Endothelial cell of umbilical vein (primary cell): ENCODE data around the gene STUM. TPM values are rescaled to one million over a fixed set of nuclear protein-coding genes. Genes with fewer than 3 reads are reported as not detected.

ENCODE experiments used
- BruUV-seq: library from RNA; stranded (reverse); fragments of 400-500 nt; replicated peaks from 2 replicates; lab custom pipeline; 2021; lab: Mats Ljungman, UMichigan
- CTCF ChIA-PET: fragments of 300-600, 350-600 bp; sonication (Branson Sonifier 250); formaldehyde crosslinking; loops from one replicate; lab custom pipeline; 2021; ENCODE audit warnings: antibody characterized with exemption, inconsistent platforms; lab: Charles Lee
- POLR2A ChIA-PET: fragments of 300-600, 350-600 bp; sonication (Branson Sonifier 250); formaldehyde crosslinking; loops from one replicate; lab custom pipeline; 2021; ENCODE audit warnings: antibody characterized with exemption, inconsistent platforms; lab: Charles Lee
- DNase-seq: peaks from one replicate; pipeline ENCODE4 v3.0.0-alpha.2; 2011; ENCODE audit warnings: low read depth, low spot score
- FAIRE-seq: peaks from 2 replicates; lab custom pipeline; 2011; peaks lifted over from hg19 to GRCh38; lab: Jason Lieb, UNC
- H2AFZ ChIP-seq: 2 replicates; pipeline ENCODE4 v1.6.0; 2012; ENCODE audit warnings: low read depth, low read length, control low read depth, inconsistent platforms
- H3K27ac ChIP-seq: 2 replicates; pipeline ENCODE4 v1.5.1; 2011; ENCODE audit warnings: low read depth, mild to moderate bottlenecking, control low read depth, low read length, moderate library complexity; ENCODE audit not compliant: insufficient read depth
- H3K27me3 ChIP-seq, 2 experiments: 2 replicates each; pipeline versions ENCODE4 v1.6.0 to v1.6.1; 2011; ENCODE audit warnings: low read length in 2 of 2, mixed read lengths in 1 of 2; ENCODE audit not compliant: control insufficient read depth in 2 of 2, insufficient read depth in 2 of 2
- H3K36me3 ChIP-seq, 2 experiments: 2 replicates in 1 of 2; 3 replicates in 1 of 2; pipeline ENCODE4 v1.5.1; 2011; ENCODE audit warnings: low read length in 2 of 2, mild to moderate bottlenecking in 1 of 2, moderate library complexity in 1 of 2; ENCODE audit not compliant: control insufficient read depth in 2 of 2, insufficient read depth in 2 of 2; ENCODE audit errors: extremely low read depth in 1 of 2
- H3K4me1 ChIP-seq: 3 replicates; pipeline ENCODE4 v1.5.1; 2011; ENCODE audit warnings: mild to moderate bottlenecking, low read length; ENCODE audit not compliant: control insufficient read depth, insufficient read depth; ENCODE audit errors: extremely low read depth
- H3K4me2 ChIP-seq: 2 replicates; pipeline ENCODE4 v1.6.1; 2011; ENCODE audit warnings: low read length, control low read depth, mixed read lengths; ENCODE audit not compliant: insufficient read depth
- H3K4me3 ChIP-seq, 3 experiments: fragments of 200-600 bp in 1 of 3; sonication (generic), shearing (Covaris generic) in 1 of 3; replicated peaks in 1 of 3; 2 replicates each; pipeline ENCODE4 v1.5.1; 2011 to 2016; ENCODE audit warnings: control low read depth in 3 of 3, low read length in 3 of 3, mild to moderate bottlenecking in 2 of 3, inconsistent platforms in 1 of 3, low read depth in 1 of 3, moderate library complexity in 1 of 3; ENCODE audit not compliant: insufficient read depth in 1 of 3
- H3K79me2 ChIP-seq: 2 replicates; pipeline ENCODE4 v1.6.0; 2012; ENCODE audit warnings: low read length, inconsistent platforms; ENCODE audit not compliant: control insufficient read depth, insufficient read depth
- H3K9ac ChIP-seq: replicated peaks from 2 replicates; pipeline ENCODE3; 2011; ENCODE audit warnings: low read length, control low read depth; ENCODE audit not compliant: insufficient read depth; ENCODE audit errors: extremely low read depth
- H3K9me1 ChIP-seq: replicated peaks from 3 replicates; pipeline ENCODE4 v1.6.0; 2011; ENCODE audit warnings: mild to moderate bottlenecking, low read length; ENCODE audit not compliant: control insufficient read depth, insufficient read depth; ENCODE audit errors: extremely low read depth
- H3K9me3 ChIP-seq: replicated peaks from 2 replicates; pipeline ENCODE4 v1.5.1; 2012; ENCODE audit warnings: low read length, inconsistent platforms; ENCODE audit not compliant: control insufficient read depth, insufficient read depth
- H4K20me1 ChIP-seq: replicated peaks from 2 replicates; pipeline ENCODE3; 2011; ENCODE audit warnings: mild to moderate bottlenecking, low read length; ENCODE audit not compliant: control insufficient read depth, insufficient read depth; ENCODE audit errors: extremely low read depth
- CTCF ChIP-seq, 2 donors: IDR thresholded peaks; 1 replicate in 1 of 2; 2 replicates in 1 of 2; pipeline ENCODE4 v1.5.1; 2011; ENCODE audit warnings: low read length in 2 of 2, mild to moderate bottlenecking in 2 of 2, moderate library complexity in 2 of 2, control low read depth in 1 of 2, inconsistent platforms in 1 of 2, low read depth in 1 of 2; ENCODE audit not compliant: insufficient read depth in 1 of 2; ENCODE audit errors: extremely low read depth in 1 of 2
- EZH2 ChIP-seq: IDR thresholded peaks from 2 replicates; pipeline ENCODE4 v1.6.1; 2012; ENCODE audit warnings: borderline replicate concordance, low read depth, mild to moderate bottlenecking, moderate library complexity, low read length, inconsistent platforms; ENCODE audit not compliant: severe bottlenecking
- FOS ChIP-seq: IDR thresholded peaks from 2 replicates; pipeline ENCODE4 v1.6.1; 2011; ENCODE audit warnings: mild to moderate bottlenecking, low read length, moderate library complexity, borderline replicate concordance; ENCODE audit not compliant: insufficient read depth
- GATA2 ChIP-seq: IDR thresholded peaks from 2 replicates; pipeline ENCODE4 v1.7.0; 2011; ENCODE audit warnings: low read depth, mild to moderate bottlenecking, moderate library complexity, mixed read lengths, low read length; ENCODE audit not compliant: insufficient read length, insufficient read depth
- MYC ChIP-seq: IDR thresholded peaks from one replicate; pipeline ENCODE4 v1.6.1; 2011; ENCODE audit warnings: mild to moderate bottlenecking, low read depth, low read length
- POLR2A ChIP-seq: IDR thresholded peaks from 2 replicates; pipeline ENCODE4 v1.6.1; 2012; ENCODE audit warnings: low read depth, mild to moderate bottlenecking, control low read depth, low read length
- POLR2AphosphoS5 ChIP-seq: IDR thresholded peaks from 2 replicates; pipeline ENCODE4 v1.6.1; 2012; ENCODE audit warnings: low read depth, mild to moderate bottlenecking, control low read depth, low read length, moderate library complexity; ENCODE audit not compliant: insufficient read depth
- dilution Hi-C: fragments of 300-500 bp; cut with MboI; formaldehyde crosslinking; loops from one replicate; pipeline ENCODE4 v1.15.0; 2019; ENCODE audit warnings: low sequenced_read_pairs; ENCODE audit not compliant: extremely low pct_ligation_motif_present
- intact Hi-C: fragments of 100-400 bp; cut with micrococcal nuclease; formaldehyde crosslinking; loops from one replicate; pipeline ENCODE4 v1.10.0; 2022
- polyA plus RNA-seq, 4 experiments: library from polyadenylated mRNA; depleted of rRNA in 3 of 4; stranded (reverse) in 3 of 4; unstranded in 1 of 4; fragments of >200 nt; gene quantifications; 2 replicates each; pipeline versions ENCODE4 v1.2.1 to v1.2.3, GENCODE V29; 2011 to 2012; ENCODE audit warnings: missing spikeins in 1 of 4
- total RNA-seq: library from RNA; stranded (reverse); gene quantifications from 2 replicates; pipeline ENCODE4 v1.2.3, GENCODE V29; 2021
- TF ChIP-seq, protein P1 (sequence below): IDR thresholded peaks from 2 replicates; pipeline ENCODE4 v1.6.1; 2011; ENCODE audit not compliant: insufficient read depth, insufficient read length

Gene STUM
- total and polyA plus RNA-seq, 2 donors (not counting 3 experiments of a cell fraction or from before 2014, with no cell fraction given) = not detected

DNA sequence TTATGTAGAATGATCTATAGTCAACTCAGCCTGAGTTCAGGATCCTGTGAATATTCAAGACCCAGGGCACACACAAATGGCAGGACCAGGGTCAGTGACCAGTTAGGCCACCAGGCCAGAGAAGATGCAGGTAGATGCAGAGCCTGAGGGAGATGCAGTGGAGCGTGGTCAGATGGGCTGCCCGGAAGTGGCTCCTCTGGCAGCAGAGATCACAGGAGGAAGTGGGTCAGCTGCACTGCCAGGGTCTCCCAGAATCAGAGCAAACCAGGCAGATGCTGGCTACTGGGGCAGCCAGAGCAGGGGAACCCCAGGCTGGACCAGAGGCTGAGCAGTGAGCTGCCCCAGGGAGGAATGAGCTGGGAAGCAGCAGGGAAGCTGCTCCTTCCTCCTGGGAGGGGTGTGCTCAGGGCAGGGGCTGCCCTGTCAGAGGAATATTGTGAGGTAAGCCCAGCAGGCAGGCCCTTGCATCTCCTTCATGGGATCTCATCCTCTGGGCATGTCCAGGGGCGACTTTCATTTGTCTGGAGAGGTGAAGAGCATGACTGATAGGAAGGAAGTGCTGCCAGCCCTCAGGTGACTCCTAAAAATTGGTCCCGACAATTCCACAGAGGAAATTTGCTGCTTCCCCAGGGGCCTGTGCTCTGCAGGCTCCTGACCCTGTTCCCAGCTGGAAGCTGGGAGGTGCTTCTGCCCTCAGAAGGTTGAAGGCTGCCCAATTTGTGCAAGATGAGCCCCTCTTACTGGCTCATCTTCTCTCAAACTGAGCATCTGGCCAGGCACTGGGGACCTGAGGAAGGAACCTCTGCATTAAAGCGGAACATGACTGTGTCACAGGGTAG lies 49.3 kb downstream of the STUM start:
- no peak for DNase-seq
- H2AFZ ChIP-seq = no peak overlapping the region
- no peaks in the 10 kb centered on the region for H3K36me3 ChIP-seq
- H3K4me2 ChIP-seq = no peak overlapping the region
- no peak for FAIRE-seq
- BruUV-seq = no TSS peak
- TF ChIP-seq CTCF (IDR thresholded peaks at IDR 0.05; ENCODE audit: extremely low read depth in 1 of 2, insufficient read depth in 1 of 2, low read depth in 1 of 2, low read length in 2 of 2) (no peak), MYC (no peak)
- no peak overlapping the region for H3K27ac ChIP-seq
- no peak overlapping the region for H3K4me3 ChIP-seq
- ChIA-PET CTCF (interaction anchor here (1.6 kb wide), 1 partner anchor 11 kb away, joined by 6 read pairs; no protein-coding TSS in a partner anchor), POLR2A (no interaction called here)
- no peaks in the 10 kb centered on the region for H3K9me1 ChIP-seq
- no peaks in the 10 kb centered on the region for H3K4me1 ChIP-seq
- no peaks in the 10 kb centered on the region for H3K9me3 ChIP-seq
- no peaks in the 10 kb centered on the region for H4K20me1 ChIP-seq
- intact Hi-C loops = no loop called here
- H3K79me2 ChIP-seq = no peaks in the 10 kb centered on the region
- H3K9ac ChIP-seq = no peak overlapping the region
- dilution Hi-C loops = no loop called here
- H3K27me3 ChIP-seq = peaks cover 0 to 11% of the 10 kb centered on the region in 2 experiments

GRCh38 chr1:226598455-226598849 lies 49.9 kb downstream of the STUM start:
- H3K79me2 ChIP-seq = no peaks in the 10 kb centered on the region
- intact Hi-C loops = no loop called here
- H4K20me1 ChIP-seq = no peaks in the 10 kb centered on the region
- no peak for FAIRE-seq
- no peak overlapping the region for H2AFZ ChIP-seq
- ChIA-PET CTCF (interaction anchor here (1.6 kb wide), 1 partner anchor 11 kb away, joined by 6 read pairs; no protein-coding TSS in a partner anchor), POLR2A (no interaction called here)
- dilution Hi-C loops = no loop called here
- no peaks in the 10 kb centered on the region for H3K36me3 ChIP-seq
- no peak overlapping the region for H3K27ac ChIP-seq
- TF ChIP-seq CTCF (IDR thresholded peaks at IDR 0.05; ENCODE audit: extremely low read depth in 1 of 2, insufficient read depth in 1 of 2, low read depth in 1 of 2, low read length in 2 of 2) (no peak), FOS (no peak), POLR2AphosphoS5 (no peak), POLR2A (no peak), GATA2 (no peak), EZH2 (no peak), MYC (no peak)
- TF ChIP-seq, protein P1, sequence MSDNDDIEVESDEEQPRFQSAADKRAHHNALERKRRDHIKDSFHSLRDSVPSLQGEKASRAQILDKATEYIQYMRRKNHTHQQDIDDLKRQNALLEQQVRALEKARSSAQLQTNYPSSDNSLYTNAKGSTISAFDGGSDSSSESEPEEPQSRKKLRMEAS = no peak
- no peak overlapping the region for H3K4me3 ChIP-seq
- DNase-seq = no peak
- no peak overlapping the region for H3K9ac ChIP-seq
- H3K27me3 ChIP-seq = peaks cover 0 to 11% of the 10 kb centered on the region in 2 experiments
- BruUV-seq = no TSS peak
- H3K9me3 ChIP-seq = no peaks in the 10 kb centered on the region
- H3K4me1 ChIP-seq = no peaks in the 10 kb centered on the region
- no peak overlapping the region for H3K4me2 ChIP-seq
- no peaks in the 10 kb centered on the region for H3K9me1 ChIP-seq
